AG04450 (cell line): Measurements from ENCODE around the gene LCNL1. TPM values are rescaled to one million over a fixed set of nuclear protein-coding genes. Genes with fewer than 3 reads are reported as not detected.

Experiments
- CTCF ChIA-PET: fragments of 300-600, 350-600 bp; formaldehyde crosslinking; extraction: SDS; loops from one replicate; lab custom pipeline; 2022; ENCODE audit warnings: antibody characterized with exemption, inconsistent platforms; lab: Charles Lee
- POLR2A ChIA-PET: fragments of 350-600 bp; formaldehyde crosslinking; extraction: SDS; loops from one replicate; lab custom pipeline; 2021; ENCODE audit warnings: antibody characterized with exemption, inconsistent platforms; lab: Yijun Ruan, JAX
- DNase-seq: peaks from one replicate; pipeline ENCODE4 v3.0.0-alpha.2; 2011; ENCODE audit warnings: low read depth, low spot score
- H3K27ac ChIP-seq: one replicate; pipeline ENCODE4 v1.5.1; 2012; ENCODE audit warnings: low read depth, low read length, control low read depth
- H3K27me3 ChIP-seq: one replicate; pipeline ENCODE4 v1.6.0; 2012; ENCODE audit warnings: low read length; ENCODE audit not compliant: control insufficient read depth, insufficient read depth
- H3K4me3 ChIP-seq: 2 replicates; pipeline ENCODE4 v1.5.1; 2011; ENCODE audit warnings: mild to moderate bottlenecking, low read depth, low read length, control low read depth
- H3K9me3 ChIP-seq: 2 replicates; pipeline ENCODE4 v1.5.1; 2012; ENCODE audit warnings: low read length; ENCODE audit not compliant: control insufficient read depth, insufficient read depth
- polyA plus RNA-seq: library from polyadenylated mRNA; depleted of rRNA; stranded (reverse); fragments of >200 nt; gene quantifications from 2 replicates; pipeline ENCODE4 v1.2.3, GENCODE V29; 2011
- TF ChIP-seq, protein P1 (sequence below): IDR thresholded peaks from 2 replicates; pipeline ENCODE4 v1.5.1; 2011; ENCODE audit warnings: low read depth, low read length, control low read depth, inconsistent platforms

The LCNL1 gene
- polyA plus RNA-seq, 1 experiment: 1.5 TPM

DNA sequence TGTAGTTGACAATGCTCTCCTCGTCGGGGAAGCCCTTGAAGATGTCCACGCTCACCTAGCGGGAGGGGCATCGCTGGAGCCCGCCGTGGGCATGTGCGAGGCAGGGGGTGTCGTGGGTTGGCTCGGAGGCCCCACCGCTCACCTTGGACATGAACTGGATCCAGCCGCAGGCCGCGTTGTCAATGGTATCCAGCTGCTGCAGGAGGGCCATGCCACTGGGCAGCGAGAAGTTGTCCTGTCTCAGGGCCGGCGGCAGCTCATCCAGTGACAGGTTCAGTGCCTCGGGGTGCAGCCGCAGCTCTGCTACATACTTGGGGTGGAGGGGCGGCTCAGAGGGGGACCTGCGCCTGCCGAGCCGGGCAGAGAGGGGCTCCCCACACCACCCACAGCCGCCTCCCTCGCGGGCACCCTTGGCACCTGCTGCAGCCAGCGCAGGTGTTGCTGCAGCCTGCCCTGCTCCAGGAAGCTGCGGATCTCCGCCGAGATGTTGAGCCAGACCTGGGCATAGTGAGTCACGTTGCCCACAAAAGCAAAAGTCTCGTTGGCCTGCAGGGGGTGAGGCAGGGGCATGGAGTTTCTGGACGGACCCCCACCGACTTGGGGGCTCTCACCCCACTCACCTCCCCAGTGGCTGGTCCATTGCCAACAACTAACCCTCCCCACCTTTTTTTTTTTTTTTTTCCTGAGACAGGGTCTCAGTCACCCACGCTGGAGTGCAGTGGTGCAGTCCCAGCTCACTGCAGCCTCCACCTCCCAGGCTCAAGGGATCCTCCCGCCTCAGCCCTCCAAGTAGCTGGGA lies 36.2 kb downstream of the LCNL1 start:
- CTCF ChIA-PET: interaction anchor here (0.6 to 0.8 kb wide), 2 partner anchors 11 to 71 kb away, joined by 3 read pairs; no protein-coding TSS in a partner anchor
- TF ChIP-seq, protein P1, sequence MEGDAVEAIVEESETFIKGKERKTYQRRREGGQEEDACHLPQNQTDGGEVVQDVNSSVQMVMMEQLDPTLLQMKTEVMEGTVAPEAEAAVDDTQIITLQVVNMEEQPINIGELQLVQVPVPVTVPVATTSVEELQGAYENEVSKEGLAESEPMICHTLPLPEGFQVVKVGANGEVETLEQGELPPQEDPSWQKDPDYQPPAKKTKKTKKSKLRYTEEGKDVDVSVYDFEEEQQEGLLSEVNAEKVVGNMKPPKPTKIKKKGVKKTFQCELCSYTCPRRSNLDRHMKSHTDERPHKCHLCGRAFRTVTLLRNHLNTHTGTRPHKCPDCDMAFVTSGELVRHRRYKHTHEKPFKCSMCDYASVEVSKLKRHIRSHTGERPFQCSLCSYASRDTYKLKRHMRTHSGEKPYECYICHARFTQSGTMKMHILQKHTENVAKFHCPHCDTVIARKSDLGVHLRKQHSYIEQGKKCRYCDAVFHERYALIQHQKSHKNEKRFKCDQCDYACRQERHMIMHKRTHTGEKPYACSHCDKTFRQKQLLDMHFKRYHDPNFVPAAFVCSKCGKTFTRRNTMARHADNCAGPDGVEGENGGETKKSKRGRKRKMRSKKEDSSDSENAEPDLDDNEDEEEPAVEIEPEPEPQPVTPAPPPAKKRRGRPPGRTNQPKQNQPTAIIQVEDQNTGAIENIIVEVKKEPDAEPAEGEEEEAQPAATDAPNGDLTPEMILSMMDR: no peak
- POLR2A ChIA-PET: no interaction called here
- H3K9me3 ChIP-seq: peaks cover 52% of the 10 kb centered on the region
- no peak overlapping the region for H3K4me3 ChIP-seq
- no peak for DNase-seq
- H3K27ac ChIP-seq: no peak overlapping the region
- H3K27me3 ChIP-seq: no peaks in the 10 kb centered on the region

DNA sequence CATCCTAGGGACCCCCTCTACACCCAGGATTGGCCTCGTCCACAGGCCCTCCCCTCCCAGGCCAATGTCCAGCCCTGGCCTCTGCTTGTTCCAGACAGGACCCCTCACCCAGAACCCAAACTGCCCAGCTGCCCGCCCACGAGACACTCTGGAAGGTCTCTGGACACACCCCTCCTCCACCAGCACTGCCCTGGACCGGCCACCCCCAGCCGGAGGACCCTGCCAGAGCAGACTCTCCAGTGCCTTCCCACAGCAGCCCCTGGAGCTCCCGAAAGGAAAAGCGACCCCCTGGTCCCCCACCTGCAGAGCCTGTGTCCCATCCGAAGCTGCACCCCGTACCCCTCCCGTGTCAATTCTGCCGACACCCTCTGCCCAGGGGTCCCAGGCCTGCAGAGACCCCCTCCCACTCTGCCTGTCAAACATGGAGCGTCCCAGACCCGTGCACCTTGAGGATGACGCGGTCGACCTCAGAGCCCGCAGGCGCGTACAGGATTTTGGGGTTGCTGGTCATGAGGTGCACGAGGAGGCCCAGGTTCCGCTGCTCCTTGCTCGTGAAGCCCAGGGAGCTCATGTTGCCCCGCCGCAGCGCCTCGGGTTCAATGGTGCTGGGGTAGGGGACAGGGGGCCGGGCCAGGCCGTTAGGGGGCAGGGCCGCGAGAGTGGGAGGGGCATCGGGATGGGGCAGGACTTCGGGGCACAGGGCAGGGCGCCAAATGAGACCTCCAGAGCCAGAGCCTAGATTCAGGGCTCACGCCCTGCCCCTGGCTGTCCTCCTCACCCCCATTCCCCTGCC lies 37.3 kb downstream of the LCNL1 start:
- TF ChIP-seq, protein P1: no peak
- Histone ChIP-seq H3K9me3 (peaks cover 41% of the 10 kb centered on the region), H3K27me3 (no peaks in the 10 kb centered on the region), H3K4me3 (no peak overlapping the region), H3K27ac (no peak overlapping the region)
- ChIA-PET POLR2A (no interaction called here), CTCF (interaction anchor here (0.6 to 1.7 kb wide), 3 partner anchors 10 to 72 kb away, joined by 3 to 8 read pairs (median 3); no protein-coding TSS in a partner anchor)
- no peak for DNase-seq

DNA sequence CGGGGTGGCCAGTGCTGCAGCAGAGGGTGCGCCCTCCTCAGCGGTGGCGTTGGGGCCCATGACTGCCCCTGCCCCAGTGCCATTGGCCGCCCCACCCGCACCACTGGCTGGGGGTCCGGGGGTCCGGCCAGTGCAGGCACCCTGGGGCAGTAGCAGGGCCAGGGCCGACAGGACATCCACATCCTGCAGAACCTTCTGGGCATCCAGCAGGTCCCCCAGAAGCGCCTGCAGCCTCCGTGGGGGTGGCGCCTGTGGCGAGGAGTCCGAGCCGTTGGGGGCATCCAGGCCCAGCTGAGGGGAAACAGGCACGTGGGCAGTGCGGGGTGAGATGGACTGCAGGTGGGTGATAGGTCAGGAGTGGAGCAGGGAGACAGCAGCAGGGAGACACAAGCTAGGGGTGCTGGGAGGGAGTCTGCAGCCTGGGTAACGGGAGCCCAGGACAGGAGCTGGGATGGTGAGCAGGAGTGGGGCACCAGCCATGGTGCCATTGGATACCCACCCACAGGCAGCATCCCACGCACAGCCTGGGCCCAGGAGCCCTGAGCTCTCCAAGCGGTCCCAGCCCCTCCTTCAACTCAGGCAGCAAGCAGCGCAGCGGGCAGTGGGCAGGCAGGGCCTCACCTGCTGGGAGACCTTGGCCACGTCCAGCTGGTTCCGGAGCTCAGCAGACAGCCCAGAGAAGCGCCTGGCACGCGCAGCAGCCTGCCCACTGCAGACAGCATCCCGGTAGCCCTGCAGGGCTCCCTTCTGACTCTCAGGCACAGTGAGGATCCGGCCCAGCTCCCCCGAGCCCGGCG lies 38.2 kb downstream of the LCNL1 start:
- Histone ChIP-seq H3K27me3 (no peaks in the 10 kb centered on the region), H3K27ac (no peak overlapping the region), H3K9me3 (peaks cover 33% of the 10 kb centered on the region), H3K4me3 (no peak overlapping the region)
- TF ChIP-seq, protein P1: no peak
- CTCF ChIA-PET: interaction anchor here (1.2 to 1.7 kb wide), 2 partner anchors 9 to 14 kb away, joined by 4 to 8 read pairs; no protein-coding TSS in a partner anchor
- POLR2A ChIA-PET: no interaction called here
- DNase-seq: no peak

DNA sequence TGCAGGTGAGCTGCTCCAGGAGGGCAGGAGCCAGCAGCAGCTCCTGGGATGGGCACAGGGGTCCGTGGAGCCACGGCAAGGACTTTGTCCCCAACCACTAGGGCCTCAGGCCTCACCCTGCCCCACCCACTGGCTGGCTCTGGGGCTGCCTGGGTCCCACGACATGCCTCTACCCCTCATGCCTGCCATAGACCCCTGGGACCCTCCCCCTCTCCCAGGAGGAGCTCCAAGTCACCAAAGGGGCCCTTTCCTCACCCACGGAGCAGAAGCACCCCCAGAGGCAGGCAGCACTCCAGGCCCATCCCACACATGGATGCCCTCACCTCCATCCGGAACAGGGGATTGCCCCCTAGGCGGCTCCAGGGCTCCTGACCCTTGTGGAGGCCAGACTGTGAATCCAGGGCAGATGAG lies 38.8 kb downstream of the LCNL1 start:
- no peak overlapping the region for H3K27ac ChIP-seq
- no peaks in the 10 kb centered on the region for H3K27me3 ChIP-seq
- H3K4me3 ChIP-seq: no peak overlapping the region
- TF ChIP-seq, protein P1: no peak
- ChIA-PET CTCF (interaction anchor here (1.2 to 1.7 kb wide), 2 partner anchors 8 to 14 kb away, joined by 4 to 8 read pairs; no protein-coding TSS in a partner anchor), POLR2A (no interaction called here)
- no peak for DNase-seq
- peaks cover 27% of the 10 kb centered on the region; the same call in 1 of the 2 replicates for H3K9me3 ChIP-seq
